ENCODE data around the gene SLC40A1.

SLC40A1 gene

DNA sequence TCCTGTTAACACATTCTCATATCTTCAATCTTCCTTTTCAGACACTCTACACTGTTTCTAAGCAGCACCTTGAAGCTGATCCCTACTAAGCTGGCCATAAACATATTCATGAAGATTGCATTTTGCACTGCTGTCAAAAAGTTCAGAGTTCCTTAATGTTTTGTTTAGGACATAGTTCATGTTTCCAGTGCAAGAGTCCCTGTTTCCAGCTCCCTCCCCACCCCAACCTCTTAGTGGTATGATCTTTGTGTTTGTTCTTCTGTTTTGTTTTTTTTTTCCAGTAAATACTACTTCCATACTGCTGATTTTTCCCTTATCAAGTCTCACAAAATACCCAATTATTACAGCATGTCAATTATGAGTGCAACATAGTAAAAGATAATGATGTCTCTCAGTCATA lies 4.1 kb upstream of the SLC40A1 start:
- no peak for DNase-seq (ENCODE audit: low read depth)
- no peak overlapping the region for H3K4me3 ChIP-seq (ENCODE audit: low read depth, low read length)
- TF ChIP-seq MYC (IDR thresholded peaks at IDR 0.05; ENCODE audit: low read depth, low read length) = no peak
- TF ChIP-seq MAX (IDR thresholded peaks at IDR 0.05; ENCODE audit: low read depth, low read length) = no peak
- TF ChIP-seq POLR2A (IDR thresholded peaks at IDR 0.05; ENCODE audit: extremely low read depth, insufficient read length) = no peak
- no peak for TF ChIP-seq CTCF (IDR thresholded peaks at IDR 0.05; ENCODE audit: low read depth, low read length)

DNA sequence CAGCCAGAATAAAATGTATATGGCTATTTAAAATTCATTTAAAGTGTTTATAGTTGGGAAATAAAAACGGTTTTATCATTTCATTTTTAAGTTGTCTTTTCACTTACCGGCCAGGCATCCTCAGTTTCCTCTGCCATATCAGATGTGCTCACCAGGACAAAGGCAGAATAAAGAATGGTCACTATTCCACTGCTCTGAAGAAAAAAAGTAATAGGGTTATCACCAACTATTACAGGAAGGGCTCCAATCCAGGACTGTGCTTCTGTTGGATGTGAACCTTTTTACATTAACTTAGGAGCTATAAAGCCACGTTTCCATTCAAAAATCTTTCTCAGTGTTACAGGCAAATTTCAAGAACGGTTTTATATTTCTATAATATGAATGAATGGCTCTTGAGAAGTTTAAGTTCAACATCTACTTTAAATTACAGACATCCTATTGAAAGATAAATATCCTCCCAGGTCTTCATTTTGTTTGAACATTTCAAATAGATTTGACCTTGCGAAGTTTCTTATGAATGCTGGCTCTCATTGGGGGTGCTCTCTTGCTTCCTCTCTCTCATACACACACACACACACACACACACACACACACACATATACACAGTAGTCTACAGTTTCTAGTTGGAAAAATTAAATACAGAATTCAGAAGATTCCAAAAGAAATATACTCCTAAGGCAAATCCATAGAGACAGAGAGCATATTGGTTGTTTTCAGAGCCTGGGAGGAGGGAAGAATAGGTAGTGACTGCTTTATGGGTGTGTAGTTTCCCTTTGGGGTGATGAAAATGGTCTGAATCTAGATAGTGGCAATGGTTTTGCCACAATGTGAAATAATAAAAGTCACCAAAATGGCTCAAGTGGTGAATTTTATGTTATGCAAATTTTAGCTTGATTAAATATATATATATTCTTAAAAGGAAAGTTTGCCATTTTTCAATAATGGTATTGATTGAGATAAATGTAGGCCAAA lies 2.9 kb upstream of the SLC40A1 start:
- DNase-seq (ENCODE audit: low read depth) = no peak
- no peak overlapping the region for H3K4me3 ChIP-seq (ENCODE audit: low read depth, low read length)
- no peak for TF ChIP-seq MYC (IDR thresholded peaks at IDR 0.05; ENCODE audit: low read depth, low read length)
- TF ChIP-seq CTCF (IDR thresholded peaks at IDR 0.05; ENCODE audit: low read depth, low read length) = no peak
- TF ChIP-seq POLR2A (IDR thresholded peaks at IDR 0.05; ENCODE audit: extremely low read depth, insufficient read length) = no peak
- no peak for TF ChIP-seq MAX (IDR thresholded peaks at IDR 0.05; ENCODE audit: low read depth, low read length)

- DNase-seq (ENCODE audit: low read depth) = no peak
- TF ChIP-seq POLR2A (IDR thresholded peaks at IDR 0.05; ENCODE audit: extremely low read depth, insufficient read length) (no peak), MYC (IDR thresholded peaks at IDR 0.05; ENCODE audit: low read depth, low read length) (no peak), MAX (IDR thresholded peaks at IDR 0.05; ENCODE audit: low read depth, low read length) (no peak), CTCF (IDR thresholded peaks at IDR 0.05; ENCODE audit: low read depth, low read length) (no peak)
- no peak overlapping the region for H3K4me3 ChIP-seq (ENCODE audit: low read depth, low read length)
Measured at GRCh38 chr2:189582809-189583192, 2.2 kb upstream of the SLC40A1 start.

DNA sequence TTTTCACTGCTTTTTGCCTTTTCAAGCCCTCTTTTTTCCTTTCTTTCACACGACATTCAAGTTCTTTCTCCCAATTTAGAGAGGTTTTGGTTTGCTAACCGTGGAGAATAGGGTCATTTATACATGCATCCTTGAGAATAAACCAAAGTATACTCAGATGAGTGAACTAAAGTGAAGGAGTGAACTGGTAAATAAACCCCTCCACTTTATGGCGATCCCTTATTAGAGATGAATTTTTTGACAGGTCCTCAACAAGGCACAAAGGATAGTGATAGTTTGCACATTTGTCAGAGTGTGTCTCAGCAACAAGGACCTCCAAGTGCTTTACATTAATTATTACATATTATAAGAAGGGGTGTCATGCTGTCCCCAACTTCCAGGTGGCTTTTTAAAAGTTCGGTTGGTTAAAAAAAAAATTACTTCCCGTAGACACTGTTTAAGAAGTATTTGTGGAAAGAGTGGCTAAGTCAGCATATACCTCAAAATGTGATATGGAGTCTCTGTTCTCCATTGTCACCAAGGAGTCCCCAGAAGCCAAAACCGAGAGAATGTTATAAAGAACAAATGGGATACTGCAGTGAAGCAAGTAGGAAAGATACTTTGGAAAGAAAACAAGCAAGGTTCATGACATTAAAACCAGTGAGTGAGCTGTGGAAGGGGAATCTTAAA lies 1.7 kb upstream of the SLC40A1 start:
- no peak overlapping the region for H3K4me3 ChIP-seq (ENCODE audit: low read depth, low read length)
- TF ChIP-seq MAX (IDR thresholded peaks at IDR 0.05; ENCODE audit: low read depth, low read length) = no peak
- no peak for TF ChIP-seq POLR2A (IDR thresholded peaks at IDR 0.05; ENCODE audit: extremely low read depth, insufficient read length)
- no peak for TF ChIP-seq MYC (IDR thresholded peaks at IDR 0.05; ENCODE audit: low read depth, low read length)
- no peak for TF ChIP-seq CTCF (IDR thresholded peaks at IDR 0.05; ENCODE audit: low read depth, low read length)
- no peak for DNase-seq (ENCODE audit: low read depth)

DNA sequence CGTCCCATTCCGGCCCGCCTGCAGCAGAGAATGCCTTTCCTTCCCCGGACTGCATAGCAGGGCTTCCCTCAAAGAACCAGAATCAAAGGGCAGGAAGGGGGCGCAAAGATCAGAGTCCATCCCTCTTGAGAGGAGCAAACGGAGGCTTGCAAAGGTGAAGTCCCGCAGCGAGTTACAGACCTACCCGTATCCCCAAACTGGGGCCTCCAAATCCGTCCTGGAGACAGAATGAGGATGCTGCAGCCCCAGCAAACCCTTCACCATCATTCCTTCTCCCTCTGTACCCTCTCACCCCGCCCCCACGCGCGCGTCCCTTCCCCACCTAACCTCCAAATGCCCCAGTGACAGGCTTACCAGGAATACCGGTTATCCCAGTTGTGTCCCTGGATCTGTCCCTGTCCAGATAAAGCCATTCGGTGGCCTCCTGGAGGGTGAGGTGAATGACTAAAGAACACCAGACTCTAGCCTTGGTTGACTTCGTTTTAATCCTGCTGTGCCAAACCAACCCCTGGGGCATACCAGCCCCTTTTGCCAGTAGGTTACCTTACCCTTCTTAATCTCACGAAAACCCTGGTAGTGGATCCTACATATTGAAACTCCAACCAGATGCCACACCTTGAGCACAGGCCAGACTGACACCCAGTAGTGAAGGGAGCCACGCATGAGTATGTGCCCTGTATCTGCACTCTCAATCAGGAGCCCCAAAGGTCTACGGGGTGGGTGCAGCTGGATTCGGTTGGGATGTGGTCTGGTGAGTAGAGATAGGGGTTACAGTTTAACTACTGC lies 961 bp upstream of the SLC40A1 start:
- H3K4me3 ChIP-seq (ENCODE audit: low read depth, low read length) = peak overlapping the region; percentile 51
- TF ChIP-seq CTCF (IDR thresholded peaks at IDR 0.05; ENCODE audit: low read depth, low read length) = no peak
- TF ChIP-seq MAX (IDR thresholded peaks at IDR 0.05; ENCODE audit: low read depth, low read length) = no peak
- no peak for TF ChIP-seq POLR2A (IDR thresholded peaks at IDR 0.05; ENCODE audit: extremely low read depth, insufficient read length)
- no peak for TF ChIP-seq MYC (IDR thresholded peaks at IDR 0.05; ENCODE audit: low read depth, low read length)
- peak; percentile 24 for DNase-seq (ENCODE audit: low read depth)

All from NB4 (cell line).